Measurements from ENCODE around the gene CACUL1.
A peak's percentile ranks its signal among the peaks of the same experiment; 100 is the strongest.

CACUL1 gene

GRCh38 chr10:118635674-118636402 is 118.9 kb downstream of the CACUL1 start:
- DNase-seq = no peak

- DNase-seq = no peak
Observed at GRCh38 chr10:118633786-118634185, 121.0 kb downstream of the CACUL1 start.

- DNase-seq = no peak
Observed at GRCh38 chr10:118629211-118629610, 125.6 kb downstream of the CACUL1 start.

GRCh38 chr10:118628397-118628796 is 126.4 kb downstream of the CACUL1 start:
- DNase-seq = no peak

- peak in 2 of 4 experiments; percentile 7 to 22 for DNase-seq
Observed at GRCh38 chr10:118626953-118627352, 127.8 kb downstream of the CACUL1 start.
